SJSA1 (cell line): Measurements from ENCODE around the gene SUSD4. TPM values are rescaled to one million over a fixed set of nuclear protein-coding genes. Genes with fewer than 3 reads are reported as not detected.

Experiments
- DNase-seq, 2 experiments: peaks; one replicate each; pipeline ENCODE4 v3.0.0-alpha.2; 2015 to 2020; ENCODE audit warnings: low spot score in 2 of 2, low read depth in 1 of 2
- H3K27ac ChIP-seq: fragments of 250-450 bp; sonication (Bioruptor Pico); 2 replicates; pipeline ENCODE4 v1.5.1; 2020; ENCODE audit warnings: mild to moderate bottlenecking, moderate library complexity
- H3K27me3 ChIP-seq: fragments of 250-450 bp; sonication (Bioruptor Pico); replicated peaks from 2 replicates; pipeline ENCODE4 v1.5.1; 2020; ENCODE audit warnings: mild to moderate bottlenecking, moderate library complexity
- H3K36me3 ChIP-seq: fragments of 250-450 bp; sonication (Bioruptor Pico); 2 replicates; pipeline ENCODE4 v1.5.1; 2020; ENCODE audit warnings: mild to moderate bottlenecking
- H3K4me1 ChIP-seq: fragments of 250-450 bp; sonication (Bioruptor Pico); replicated peaks from 2 replicates; pipeline ENCODE4 v1.6.1; 2021; ENCODE audit warnings: mild to moderate bottlenecking
- H3K4me3 ChIP-seq: fragments of 250-450 bp; sonication (Bioruptor Pico); 2 replicates; pipeline ENCODE4 v1.5.1; 2020; ENCODE audit warnings: mild to moderate bottlenecking
- H3K9me3 ChIP-seq: fragments of 250-450 bp; sonication (Bioruptor Pico); replicated peaks from 2 replicates; pipeline ENCODE4 v1.5.1; 2020; ENCODE audit warnings: mild to moderate bottlenecking
- total RNA-seq: library from RNA; depleted of rRNA; stranded (reverse); fragments of >200 nt; shearing (Covaris generic); gene quantifications from 2 replicates; pipeline ENCODE4 v1.2.3, GENCODE V29; 2014

Gene SUSD4
- total RNA-seq, 1 experiment from 2014 or later: 0.74 TPM

- H3K27ac ChIP-seq: no peak overlapping the region
- no peaks in the 10 kb centered on the region for H3K9me3 ChIP-seq
- H3K4me3 ChIP-seq: no peak overlapping the region
- H3K4me1 ChIP-seq: no peaks in the 10 kb centered on the region
- no peak for DNase-seq
- no peaks in the 10 kb centered on the region for H3K36me3 ChIP-seq
- H3K27me3 ChIP-seq: no peaks in the 10 kb centered on the region
Measured at GRCh38 chr1:223313415-223313754, 50.6 kb downstream of the SUSD4 start.

- H3K4me3 ChIP-seq: no peak overlapping the region
- H3K9me3 ChIP-seq: no peaks in the 10 kb centered on the region
- H3K36me3 ChIP-seq: no peaks in the 10 kb centered on the region
- H3K4me1 ChIP-seq: no peaks in the 10 kb centered on the region
- H3K27ac ChIP-seq: no peak overlapping the region
- no peaks in the 10 kb centered on the region for H3K27me3 ChIP-seq
- no peak for DNase-seq
Measured at GRCh38 chr1:223312705-223313414, 51.1 kb downstream of the SUSD4 start.

DNA sequence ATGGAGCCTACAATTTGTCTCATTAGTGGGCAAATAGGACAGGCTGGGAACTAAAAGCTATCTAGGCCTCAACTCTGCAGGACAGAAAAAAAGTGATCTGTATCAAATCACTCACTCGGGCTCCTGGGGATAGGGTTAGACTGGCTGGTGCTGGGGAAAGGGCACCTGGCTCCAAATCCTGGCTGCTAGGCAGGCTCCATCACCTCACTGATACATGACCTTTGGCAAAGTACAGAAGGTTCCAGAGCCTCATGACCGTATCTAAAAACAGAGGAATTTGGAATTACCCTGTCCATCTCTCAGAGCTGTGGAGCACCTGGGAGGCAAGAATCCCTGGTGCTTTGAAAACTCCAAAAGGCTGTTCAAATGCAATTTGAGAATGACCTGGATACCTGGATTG, 51.7 kb downstream of the SUSD4 start:
- no peak for DNase-seq
- Histone ChIP-seq H3K4me3 (no peak overlapping the region), H3K36me3 (no peaks in the 10 kb centered on the region), H3K4me1 (no peaks in the 10 kb centered on the region), H3K27me3 (no peaks in the 10 kb centered on the region), H3K9me3 (no peaks in the 10 kb centered on the region), H3K27ac (no peak overlapping the region)

- H3K27ac ChIP-seq: no peak overlapping the region
- DNase-seq: no peak
- no peaks in the 10 kb centered on the region for H3K4me1 ChIP-seq
- H3K36me3 ChIP-seq: no peaks in the 10 kb centered on the region
- H3K9me3 ChIP-seq: no peaks in the 10 kb centered on the region
- H3K27me3 ChIP-seq: no peaks in the 10 kb centered on the region
- no peak overlapping the region for H3K4me3 ChIP-seq
Measured at GRCh38 chr1:223311826-223312225, 52.1 kb downstream of the SUSD4 start.

DNA sequence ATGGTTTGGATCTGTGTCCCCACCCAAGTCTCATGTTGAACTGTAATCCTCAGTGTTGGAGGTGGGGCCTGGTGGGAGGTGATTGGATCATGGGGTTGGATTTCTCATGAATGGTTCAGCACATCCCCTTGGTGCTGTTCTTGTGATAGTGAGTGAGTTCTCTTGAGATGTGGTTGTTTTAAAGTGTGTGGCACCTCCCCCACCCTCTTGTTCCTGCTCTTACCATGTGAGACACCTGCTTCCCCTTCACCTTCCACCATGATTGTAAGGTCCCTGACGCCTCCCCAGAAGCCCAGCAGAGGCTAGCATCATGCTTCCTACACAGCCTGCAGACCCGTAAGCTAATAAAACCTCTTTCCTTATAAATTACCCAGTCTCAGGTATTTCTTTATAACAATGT, 55.8 kb downstream of the SUSD4 start:
- Histone ChIP-seq H3K4me3 (no peak overlapping the region), H3K27me3 (no peaks in the 10 kb centered on the region), H3K36me3 (no peaks in the 10 kb centered on the region), H3K9me3 (no peaks in the 10 kb centered on the region), H3K4me1 (no peaks in the 10 kb centered on the region), H3K27ac (no peak overlapping the region)
- DNase-seq: no peak

DNA sequence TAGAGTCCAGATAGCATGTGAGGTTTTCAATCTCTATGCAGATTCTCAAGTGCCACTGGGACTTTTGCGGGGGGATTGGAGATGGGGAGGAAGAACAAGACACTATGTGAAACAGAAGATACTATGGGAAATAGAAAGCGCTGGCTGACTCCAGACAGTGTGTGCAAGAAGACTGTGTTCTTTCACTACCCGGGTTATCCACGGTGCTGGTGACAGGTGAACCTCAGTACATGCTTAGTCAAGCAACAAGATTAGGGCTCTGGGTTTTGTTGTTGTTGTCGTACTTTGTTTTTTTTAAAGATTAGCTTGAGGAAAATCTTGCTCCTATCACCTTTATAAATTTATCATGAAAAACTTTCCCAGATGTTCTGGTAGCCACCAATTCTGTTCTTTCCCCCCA, 56.4 kb downstream of the SUSD4 start:
- H3K27me3 ChIP-seq: no peaks in the 10 kb centered on the region
- H3K36me3 ChIP-seq: no peaks in the 10 kb centered on the region
- H3K9me3 ChIP-seq: no peaks in the 10 kb centered on the region
- no peaks in the 10 kb centered on the region for H3K4me1 ChIP-seq
- no peak overlapping the region for H3K27ac ChIP-seq
- no peak for DNase-seq
- no peak overlapping the region for H3K4me3 ChIP-seq

- no peaks in the 10 kb centered on the region for H3K9me3 ChIP-seq
- no peaks in the 10 kb centered on the region for H3K36me3 ChIP-seq
- no peaks in the 10 kb centered on the region for H3K4me1 ChIP-seq
- no peak overlapping the region for H3K4me3 ChIP-seq
- H3K27me3 ChIP-seq: no peaks in the 10 kb centered on the region
- no peak overlapping the region for H3K27ac ChIP-seq
- DNase-seq: no peak
Measured at GRCh38 chr1:223304931-223305330, 59.0 kb downstream of the SUSD4 start.

DNA sequence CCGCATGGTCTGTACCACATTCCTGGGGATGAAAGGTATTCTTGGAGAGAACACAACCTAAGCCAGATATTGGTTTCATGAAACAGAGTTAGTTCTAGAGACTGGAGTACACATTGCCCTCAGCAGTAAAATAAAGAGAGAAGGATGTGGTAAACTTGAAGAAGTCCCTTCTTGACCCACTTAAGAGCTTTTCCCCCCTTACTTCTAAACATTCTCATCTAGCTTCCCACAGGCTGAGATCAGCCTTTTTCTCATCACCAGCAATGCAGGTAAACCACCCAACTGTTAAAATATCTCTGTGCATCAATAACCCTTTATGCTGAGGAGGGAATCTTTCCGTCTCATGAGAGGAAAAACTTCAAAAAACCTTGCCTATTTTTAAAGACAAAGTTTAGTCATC, 62.6 kb downstream of the SUSD4 start:
- H3K27me3 ChIP-seq: no peaks in the 10 kb centered on the region
- H3K9me3 ChIP-seq: no peaks in the 10 kb centered on the region
- peaks cover 10% of the 10 kb centered on the region for H3K4me1 ChIP-seq
- H3K4me3 ChIP-seq: no peak overlapping the region
- H3K36me3 ChIP-seq: no peaks in the 10 kb centered on the region
- no peak overlapping the region for H3K27ac ChIP-seq
- no peak for DNase-seq

GRCh38 chr1:223299553-223299952, 64.4 kb downstream of the SUSD4 start:
- Histone ChIP-seq H3K4me3 (no peak overlapping the region), H3K27ac (no peak overlapping the region), H3K4me1 (peaks cover 10% of the 10 kb centered on the region), H3K9me3 (no peaks in the 10 kb centered on the region), H3K36me3 (no peaks in the 10 kb centered on the region), H3K27me3 (no peaks in the 10 kb centered on the region; the same call in 1 of the 2 replicates)
- no peak for DNase-seq

GRCh38 chr1:223298701-223299100, 65.3 kb downstream of the SUSD4 start:
- peak in 1 of 2 experiments; percentile 11 for DNase-seq
- H3K4me1 ChIP-seq: peaks cover 10% of the 10 kb centered on the region
- no peak overlapping the region for H3K27ac ChIP-seq
- H3K36me3 ChIP-seq: no peaks in the 10 kb centered on the region
- no peaks in the 10 kb centered on the region for H3K9me3 ChIP-seq
- H3K27me3 ChIP-seq: no peaks in the 10 kb centered on the region; the same call in 1 of the 2 replicates
- H3K4me3 ChIP-seq: no peak overlapping the region

- Histone ChIP-seq H3K9me3 (no peaks in the 10 kb centered on the region), H3K27ac (no peak overlapping the region), H3K27me3 (no peaks in the 10 kb centered on the region; the same call in 1 of the 2 replicates), H3K36me3 (no peaks in the 10 kb centered on the region), H3K4me1 (peaks cover 10% of the 10 kb centered on the region), H3K4me3 (no peak overlapping the region)
- DNase-seq: no peak
Measured at GRCh38 chr1:223297800-223298199, 66.2 kb downstream of the SUSD4 start.

- no peak for DNase-seq
- H3K36me3 ChIP-seq: no peaks in the 10 kb centered on the region
- H3K9me3 ChIP-seq: no peaks in the 10 kb centered on the region
- peaks cover 3% of the 10 kb centered on the region; the same call in 1 of the 2 replicates for H3K27me3 ChIP-seq
- no peaks in the 10 kb centered on the region for H3K4me1 ChIP-seq
- H3K27ac ChIP-seq: no peak overlapping the region
- H3K4me3 ChIP-seq: no peak overlapping the region
Measured at GRCh38 chr1:223291796-223292195, 72.2 kb downstream of the SUSD4 start.

DNA sequence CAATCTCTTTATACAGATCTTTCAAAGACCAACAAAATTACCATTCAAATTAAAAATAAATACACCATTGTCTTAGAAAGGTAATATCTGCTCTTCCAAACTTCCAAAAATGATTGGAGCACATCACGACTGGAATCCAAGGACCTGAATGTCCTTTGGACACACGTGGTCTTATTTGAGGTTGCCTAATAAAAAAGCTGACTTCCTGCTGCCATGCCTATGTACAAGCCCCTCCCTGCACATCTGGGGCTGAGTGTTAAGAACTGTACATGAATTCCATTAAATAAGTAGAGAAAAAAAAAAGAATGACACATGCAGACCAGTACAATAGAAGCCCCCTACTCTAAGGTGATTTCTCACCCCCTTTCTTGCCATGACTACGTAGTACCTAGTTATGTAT, 73.6 kb downstream of the SUSD4 start:
- no peaks in the 10 kb centered on the region for H3K4me1 ChIP-seq
- H3K27ac ChIP-seq: no peak overlapping the region
- no peaks in the 10 kb centered on the region for H3K36me3 ChIP-seq
- H3K4me3 ChIP-seq: no peak overlapping the region
- no peaks in the 10 kb centered on the region for H3K9me3 ChIP-seq
- H3K27me3 ChIP-seq: peaks cover 3% of the 10 kb centered on the region; the same call in 1 of the 2 replicates
- no peak for DNase-seq

DNA sequence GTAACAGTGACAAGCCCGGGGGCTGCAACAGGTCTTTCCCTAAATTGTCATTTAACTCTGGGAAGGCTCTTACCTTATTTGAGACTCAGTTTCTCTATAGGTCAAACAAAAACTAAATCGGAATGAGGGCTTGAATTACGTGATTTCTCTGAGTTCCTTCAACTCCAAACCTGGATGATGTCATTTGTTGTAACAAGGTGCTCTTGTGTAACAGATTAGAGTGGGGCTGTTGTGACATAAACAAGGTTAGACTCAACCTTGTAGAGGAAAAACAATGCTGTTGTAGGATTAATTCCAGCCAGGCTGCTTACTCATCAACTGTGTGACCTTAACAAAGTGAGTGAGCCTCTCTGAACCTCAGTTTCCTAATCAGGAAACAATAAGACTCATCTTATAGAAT, 74.4 kb downstream of the SUSD4 start:
- Histone ChIP-seq H3K9me3 (no peaks in the 10 kb centered on the region), H3K4me1 (no peaks in the 10 kb centered on the region), H3K27ac (no peak overlapping the region), H3K27me3 (peaks cover 3% of the 10 kb centered on the region; the same call in 1 of the 2 replicates), H3K36me3 (no peaks in the 10 kb centered on the region), H3K4me3 (no peak overlapping the region)
- DNase-seq: no peak

DNA sequence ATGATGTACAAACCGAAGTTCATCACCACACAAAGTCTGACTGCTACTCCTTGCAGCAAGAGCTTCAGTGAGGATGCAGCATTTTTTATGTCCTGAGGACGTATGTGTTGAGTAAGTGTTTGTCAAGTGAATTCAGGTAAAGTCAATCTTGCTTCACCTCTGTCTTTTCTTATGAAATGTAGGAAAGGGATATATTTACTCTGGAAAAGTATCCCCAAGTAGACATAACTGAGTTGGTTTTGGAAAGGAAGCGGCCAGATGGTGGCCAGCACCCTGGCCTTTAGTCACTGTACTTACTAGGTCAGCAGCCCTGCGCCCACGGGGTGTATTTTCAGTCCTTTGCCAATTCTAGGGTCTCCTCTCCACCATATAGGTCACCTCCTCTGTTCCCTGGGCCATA, 75.2 kb downstream of the SUSD4 start:
- no peaks in the 10 kb centered on the region for H3K9me3 ChIP-seq
- DNase-seq: no peak
- H3K4me1 ChIP-seq: no peaks in the 10 kb centered on the region
- no peak overlapping the region for H3K27ac ChIP-seq
- no peaks in the 10 kb centered on the region for H3K36me3 ChIP-seq
- 0 out of 2 replicates have a peak, but pooled peaks cover 3% of the 10 kb centered on the region for H3K27me3 ChIP-seq
- no peak overlapping the region for H3K4me3 ChIP-seq
